DOHH2 (cell line): ENCODE measurements around the gene RASGRP1.

Experiments
- H3F3A ChIP-seq: fragments of 200-600 bp; sonication (generic), shearing (Covaris generic); 2 replicates; pipeline ENCODE4 v1.6.0; 2016; ENCODE audit warnings: antibody characterized with exemption, mild to moderate bottlenecking; ENCODE audit not compliant: control insufficient read depth, insufficient read depth
- H3K27ac ChIP-seq: fragments of 200-600 bp; sonication (generic); 2 replicates; pipeline ENCODE4 v1.5.1; 2014; ENCODE audit warnings: low read depth, mild to moderate bottlenecking, low read length, moderate library complexity
- H3K27me3 ChIP-seq: fragments of 200-600 bp; sonication (generic); 2 replicates; pipeline ENCODE4 v1.6.1; 2014; ENCODE audit warnings: mild to moderate bottlenecking, low read length, mixed read lengths; ENCODE audit not compliant: control insufficient read depth
- H3K36me3 ChIP-seq: fragments of 200-600 bp; sonication (generic); 2 replicates; pipeline ENCODE4 v1.6.1; 2014; ENCODE audit warnings: mild to moderate bottlenecking, low read length, moderate library complexity, mixed read lengths; ENCODE audit not compliant: control insufficient read depth
- H3K4me1 ChIP-seq: fragments of 200-600 bp; sonication (generic); 2 replicates; pipeline ENCODE4 v1.6.1; 2014; ENCODE audit warnings: mild to moderate bottlenecking, low read length, mixed read lengths; ENCODE audit not compliant: control insufficient read depth
- H3K4me2 ChIP-seq: fragments of 200-600 bp; sonication (generic); 2 replicates; pipeline ENCODE4 v1.6.0; 2014; ENCODE audit warnings: mild to moderate bottlenecking, low read length, moderate library complexity
- H3K4me3 ChIP-seq: fragments of 200-600 bp; sonication (generic); 2 replicates; pipeline ENCODE4 v1.5.1; 2014; ENCODE audit warnings: mild to moderate bottlenecking, low read length, mixed read lengths
- H3K79me2 ChIP-seq: fragments of 200-600 bp; sonication (generic); 2 replicates; pipeline ENCODE4 v1.6.1; 2014; ENCODE audit warnings: mild to moderate bottlenecking, low read length, mixed read lengths; ENCODE audit not compliant: control insufficient read depth
- H3K9me2 ChIP-seq: fragments of 200-600 bp; sonication (generic); replicated peaks from 2 replicates; pipeline ENCODE4 v1.6.1; 2014; ENCODE audit warnings: mild to moderate bottlenecking, low read length, mixed read lengths; ENCODE audit not compliant: control insufficient read depth
- H3K9me3 ChIP-seq: fragments of 200-600 bp; sonication (generic); 2 replicates; pipeline ENCODE4 v1.6.1; 2014; ENCODE audit warnings: antibody characterized with exemption, low read length, mixed read lengths; ENCODE audit not compliant: control insufficient read depth, insufficient read depth
- H4K20me1 ChIP-seq: fragments of 200-600 bp; sonication (generic); 2 replicates; pipeline ENCODE4 v1.6.0; 2014; ENCODE audit warnings: low read depth, mild to moderate bottlenecking, antibody characterized with exemption, low read length, moderate library complexity; ENCODE audit not compliant: control insufficient read depth, insufficient read depth
- EZH2phosphoT487 ChIP-seq: fragments of 200-600 bp; sonication (generic); IDR thresholded peaks from 2 replicates; pipeline ENCODE4 v1.6.1; 2017; ENCODE audit warnings: borderline replicate concordance, mild to moderate bottlenecking, antibody characterized with exemption, low read length, moderate library complexity, mixed read lengths
- TF ChIP-seq, protein P1 (sequence below): fragments of 200-600 bp; sonication (generic); IDR thresholded peaks from one replicate; pipeline ENCODE4 v1.5.1; 2014; ENCODE audit warnings: antibody characterized with exemption, mild to moderate bottlenecking, low read depth, low read length; ENCODE audit not compliant: poor library complexity, severe bottlenecking

The RASGRP1 gene

DNA sequence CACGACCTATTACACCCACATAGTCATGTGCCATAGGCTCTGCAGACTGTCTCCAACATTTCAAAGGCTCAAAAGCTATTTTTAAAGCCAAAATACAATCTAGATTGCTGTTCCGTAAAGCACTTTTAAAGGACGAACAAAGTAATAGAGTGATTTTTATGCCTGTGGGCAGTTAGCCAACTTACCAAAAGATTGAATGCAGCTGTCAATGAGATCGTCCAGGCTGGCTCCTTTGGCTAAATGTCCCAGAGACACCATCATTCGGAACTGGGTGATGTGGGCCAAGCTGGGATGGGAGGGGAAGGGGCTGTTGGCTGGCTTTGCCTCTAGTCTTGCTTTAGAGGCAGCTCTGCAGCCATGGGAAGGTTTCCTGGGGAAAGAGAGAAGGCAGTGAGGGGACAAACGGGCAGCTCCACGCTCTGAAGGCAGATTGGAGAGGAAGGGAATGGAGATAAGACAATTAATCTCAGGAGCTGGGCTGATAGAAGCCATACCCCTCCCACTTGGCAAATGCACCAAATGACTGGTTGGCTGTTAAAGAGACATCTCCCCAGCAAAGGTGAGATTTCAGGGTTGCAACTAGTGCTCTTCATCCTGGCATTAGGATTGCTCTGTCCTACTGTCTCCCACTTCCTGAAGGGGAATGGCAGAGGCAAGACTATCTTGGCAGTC is 4.8 kb downstream of the RASGRP1 start:
- Histone ChIP-seq H3K27me3 (peaks cover under 1% of the 10 kb centered on the region; the same call in 1 of the 2 replicates), H3F3A (no peaks in the 10 kb centered on the region), H3K79me2 (no peaks in the 10 kb centered on the region), H3K36me3 (no peaks in the 10 kb centered on the region), H3K9me2 (no peaks in the 10 kb centered on the region), H3K9me3 (no peaks in the 10 kb centered on the region), H3K4me2 (no peak overlapping the region), H3K4me3 (no peak overlapping the region), H3K4me1 (peaks cover 7% of the 10 kb centered on the region), H4K20me1 (no peaks in the 10 kb centered on the region), H3K27ac (no peak overlapping the region)
- TF ChIP-seq, protein P1, sequence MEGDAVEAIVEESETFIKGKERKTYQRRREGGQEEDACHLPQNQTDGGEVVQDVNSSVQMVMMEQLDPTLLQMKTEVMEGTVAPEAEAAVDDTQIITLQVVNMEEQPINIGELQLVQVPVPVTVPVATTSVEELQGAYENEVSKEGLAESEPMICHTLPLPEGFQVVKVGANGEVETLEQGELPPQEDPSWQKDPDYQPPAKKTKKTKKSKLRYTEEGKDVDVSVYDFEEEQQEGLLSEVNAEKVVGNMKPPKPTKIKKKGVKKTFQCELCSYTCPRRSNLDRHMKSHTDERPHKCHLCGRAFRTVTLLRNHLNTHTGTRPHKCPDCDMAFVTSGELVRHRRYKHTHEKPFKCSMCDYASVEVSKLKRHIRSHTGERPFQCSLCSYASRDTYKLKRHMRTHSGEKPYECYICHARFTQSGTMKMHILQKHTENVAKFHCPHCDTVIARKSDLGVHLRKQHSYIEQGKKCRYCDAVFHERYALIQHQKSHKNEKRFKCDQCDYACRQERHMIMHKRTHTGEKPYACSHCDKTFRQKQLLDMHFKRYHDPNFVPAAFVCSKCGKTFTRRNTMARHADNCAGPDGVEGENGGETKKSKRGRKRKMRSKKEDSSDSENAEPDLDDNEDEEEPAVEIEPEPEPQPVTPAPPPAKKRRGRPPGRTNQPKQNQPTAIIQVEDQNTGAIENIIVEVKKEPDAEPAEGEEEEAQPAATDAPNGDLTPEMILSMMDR = no peak
- TF ChIP-seq EZH2phosphoT487 = no peak

DNA sequence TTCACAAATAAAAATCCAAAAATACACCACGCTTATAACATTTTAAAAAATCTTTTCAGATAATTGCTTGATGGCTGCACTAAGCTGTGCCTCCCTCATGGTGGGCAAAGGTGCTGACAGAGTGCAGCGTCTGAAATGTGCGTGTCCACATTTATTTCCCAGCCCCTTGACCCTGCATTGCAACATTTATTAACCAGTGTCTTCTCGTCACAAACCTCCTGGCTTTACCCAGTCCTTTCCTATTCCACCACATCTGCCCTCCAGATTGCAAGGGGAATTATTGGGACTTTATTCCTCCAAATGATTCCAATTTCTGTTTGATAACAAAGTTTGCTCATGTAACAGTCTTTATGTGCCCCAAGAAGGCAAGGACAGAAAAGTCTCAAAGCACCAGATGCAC is 5.5 kb downstream of the RASGRP1 start:
- H3K27me3 ChIP-seq = no peaks in the 10 kb centered on the region
- no peak overlapping the region for H3K4me3 ChIP-seq
- H3K9me2 ChIP-seq = no peaks in the 10 kb centered on the region
- H3K4me1 ChIP-seq = peaks cover 6% of the 10 kb centered on the region
- no peak overlapping the region for H3K27ac ChIP-seq
- H3K9me3 ChIP-seq = no peaks in the 10 kb centered on the region
- H4K20me1 ChIP-seq = no peaks in the 10 kb centered on the region
- TF ChIP-seq EZH2phosphoT487 = no peak
- TF ChIP-seq, protein P1 = no peak
- no peaks in the 10 kb centered on the region for H3K36me3 ChIP-seq
- H3F3A ChIP-seq = no peaks in the 10 kb centered on the region
- no peaks in the 10 kb centered on the region for H3K79me2 ChIP-seq
- H3K4me2 ChIP-seq = no peak overlapping the region

DNA sequence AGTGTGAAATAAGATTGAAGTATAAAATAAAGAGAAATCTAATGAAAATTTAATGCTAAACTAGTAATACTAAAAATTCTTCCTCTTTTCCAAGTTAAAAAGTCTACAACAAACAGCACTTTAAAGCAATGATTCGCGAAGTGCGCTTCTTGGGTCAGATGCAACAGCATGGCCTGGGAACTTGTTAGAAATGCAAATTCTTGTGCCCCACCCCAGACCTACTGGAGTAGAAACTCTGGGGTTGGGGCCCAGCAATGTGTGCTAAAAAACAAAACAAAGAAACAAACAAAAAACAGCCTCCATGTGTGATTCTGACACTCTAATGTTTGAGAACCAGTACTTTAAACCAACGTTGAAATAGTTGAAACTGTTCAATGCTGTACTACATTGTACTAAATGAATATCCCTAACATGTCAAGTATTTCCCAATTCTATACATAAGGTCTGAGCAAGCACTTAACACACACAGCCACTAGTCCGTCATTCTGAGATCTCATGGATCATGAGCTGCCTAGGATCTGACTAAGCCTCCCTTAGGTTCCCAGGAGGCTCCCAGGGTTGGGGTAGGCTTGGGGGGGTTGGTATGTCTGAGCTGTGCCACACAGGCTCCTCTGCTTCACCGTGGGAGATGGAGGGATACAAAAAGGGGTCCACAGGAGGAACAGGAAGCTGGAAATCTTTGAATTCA is 6.1 kb downstream of the RASGRP1 start:
- Histone ChIP-seq H3K4me3 (no peak overlapping the region), H3F3A (no peaks in the 10 kb centered on the region), H3K9me3 (no peaks in the 10 kb centered on the region), H4K20me1 (no peaks in the 10 kb centered on the region), H3K79me2 (no peaks in the 10 kb centered on the region), H3K36me3 (no peaks in the 10 kb centered on the region), H3K4me1 (peaks cover 1% of the 10 kb centered on the region), H3K9me2 (no peaks in the 10 kb centered on the region), H3K27ac (no peak overlapping the region), H3K4me2 (no peak overlapping the region), H3K27me3 (no peaks in the 10 kb centered on the region)
- TF ChIP-seq EZH2phosphoT487 = no peak
- TF ChIP-seq, protein P1 = no peak
